Measurements from ENCODE around the gene DIP2B.
"Not testable (repeated sequence)": the region's sequence is repeated elsewhere in the genome, so short reads cannot be mapped to it uniquely, and the experiment has no call there.

DIP2B gene

GRCh38 chr12:50640321-50640939 is 135.6 kb downstream of the DIP2B start:
- DNase-seq, result no peak

DNA sequence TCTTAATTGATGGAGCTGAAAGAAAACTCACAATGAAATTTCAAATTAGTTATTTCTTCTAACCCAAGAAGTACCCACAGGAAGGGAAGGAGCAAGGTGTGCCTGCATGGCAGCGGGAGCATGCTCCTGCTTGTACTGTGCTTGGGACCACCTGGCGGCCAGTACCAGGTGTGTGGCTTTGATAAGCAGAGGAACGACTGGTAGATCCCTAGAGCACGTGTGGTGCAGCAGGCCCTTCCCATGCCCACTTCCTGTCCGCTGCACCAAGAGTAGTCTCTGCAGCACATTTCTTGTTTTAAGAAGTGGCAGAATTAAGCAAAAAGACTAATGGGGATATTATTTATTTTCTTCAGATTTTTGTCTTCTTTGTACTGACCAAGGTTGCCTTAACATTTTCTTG is 136.8 kb downstream of the DIP2B start:
- DNase-seq, result no peak

DNA sequence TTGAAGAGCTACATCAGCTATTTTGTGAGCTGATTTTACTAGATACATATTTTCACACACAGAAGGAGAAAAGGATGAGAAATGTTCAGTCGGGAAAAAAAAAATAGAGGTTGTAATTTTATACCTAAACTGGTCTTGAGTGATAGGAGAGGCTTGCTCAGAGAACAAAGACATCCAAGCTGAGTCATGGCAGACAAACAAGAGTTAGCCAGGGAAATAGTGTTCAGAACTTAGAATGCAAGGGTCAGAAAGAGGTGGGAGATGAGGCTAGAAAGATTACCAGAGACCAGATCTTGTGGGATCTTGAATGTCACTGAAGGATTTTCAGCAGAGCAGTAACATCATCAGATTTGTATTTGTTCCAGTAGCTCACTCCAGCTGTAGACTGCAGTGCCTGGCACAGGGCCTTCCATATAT is 137.3 kb downstream of the DIP2B start:
- no peak for DNase-seq

GRCh38 chr12:50642761-50643160 is 138.0 kb downstream of the DIP2B start:
- no peak for DNase-seq

DNA sequence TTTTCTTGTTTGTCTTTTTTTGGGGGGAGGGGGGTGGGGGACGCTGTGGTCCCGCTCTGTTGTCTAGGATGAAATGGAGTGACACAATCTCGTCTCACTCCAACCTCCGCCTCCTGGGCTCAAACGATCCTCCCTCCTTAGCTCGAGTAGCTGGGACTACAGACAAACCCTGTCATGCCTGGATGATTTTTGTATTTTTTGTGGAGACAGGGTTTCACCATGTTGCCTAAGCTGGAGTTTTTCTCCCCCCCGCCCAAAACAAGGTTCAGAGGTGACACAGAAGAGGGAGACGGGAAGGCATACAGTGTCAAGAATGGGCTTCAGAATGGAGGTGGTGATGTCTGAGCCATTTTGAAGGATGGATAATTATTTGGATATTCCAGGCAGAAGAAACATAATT is 142.2 kb downstream of the DIP2B start:
- DNase-seq, result no peak

DNA sequence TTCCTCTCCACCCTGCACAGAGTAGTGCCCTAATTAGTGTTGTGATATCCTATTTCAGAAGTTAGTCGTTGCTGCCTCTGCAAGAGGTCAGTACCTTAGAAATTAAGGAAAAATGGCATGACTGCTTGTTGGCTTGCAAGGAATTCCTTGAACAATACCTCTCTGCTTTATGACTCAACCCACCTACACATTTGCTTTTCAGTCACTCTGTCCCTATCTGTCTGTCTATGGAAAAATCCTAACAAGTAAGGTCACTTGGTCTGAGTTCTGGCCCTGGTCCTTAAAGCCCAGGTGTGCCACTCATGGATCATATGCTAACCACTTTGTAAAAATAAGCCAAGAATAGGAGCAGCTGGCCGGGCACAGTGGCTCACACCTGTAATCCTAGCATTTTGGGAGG is 142.7 kb downstream of the DIP2B start:
- DNase-seq, result no peak

DNA sequence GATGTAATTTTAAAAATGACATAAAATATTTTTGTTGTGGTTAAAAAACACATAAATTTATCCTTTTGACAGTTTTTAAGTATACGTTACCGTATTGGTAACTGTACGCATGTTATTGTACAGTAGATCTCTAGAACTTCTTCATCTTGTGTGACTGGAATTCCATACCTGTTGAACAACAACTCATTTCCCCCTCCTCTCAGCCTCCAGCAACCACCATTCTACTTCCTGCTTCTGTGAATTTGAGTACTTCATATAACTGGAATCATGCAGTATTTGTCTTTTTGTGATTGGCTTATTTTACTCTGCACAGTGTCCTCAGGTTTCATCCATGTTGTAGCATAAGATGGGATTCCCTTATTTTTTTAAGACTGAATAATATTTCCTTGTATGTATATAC is 145.5 kb downstream of the DIP2B start:
- no peak for DNase-seq

GRCh38 chr12:50655374-50655921 is 150.7 kb downstream of the DIP2B start:
- DNase-seq, result no peak

DNA sequence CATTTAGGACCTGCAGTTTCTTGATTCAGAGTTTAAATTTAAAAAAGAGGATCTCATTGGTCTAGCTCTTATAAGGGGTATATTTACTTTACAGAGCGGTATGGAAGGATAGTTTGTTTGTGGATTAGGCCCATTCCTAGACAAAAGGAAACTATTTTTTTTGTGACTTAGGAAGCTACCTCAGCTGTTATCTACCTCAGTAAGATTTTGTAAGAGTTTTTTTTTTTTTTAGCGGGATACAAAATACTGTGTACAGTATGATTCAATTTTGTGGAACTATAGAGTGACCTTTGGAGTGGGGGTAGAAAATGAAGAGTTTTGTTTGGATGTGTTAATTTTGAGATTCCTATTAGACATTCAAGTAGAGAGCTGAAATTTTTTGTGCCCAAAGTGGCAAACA is 154.5 kb downstream of the DIP2B start:
- DNase-seq, result no peak

- no peak for DNase-seq
Measured at GRCh38 chr12:50659690-50660424, 155.1 kb downstream of the DIP2B start.

DNA sequence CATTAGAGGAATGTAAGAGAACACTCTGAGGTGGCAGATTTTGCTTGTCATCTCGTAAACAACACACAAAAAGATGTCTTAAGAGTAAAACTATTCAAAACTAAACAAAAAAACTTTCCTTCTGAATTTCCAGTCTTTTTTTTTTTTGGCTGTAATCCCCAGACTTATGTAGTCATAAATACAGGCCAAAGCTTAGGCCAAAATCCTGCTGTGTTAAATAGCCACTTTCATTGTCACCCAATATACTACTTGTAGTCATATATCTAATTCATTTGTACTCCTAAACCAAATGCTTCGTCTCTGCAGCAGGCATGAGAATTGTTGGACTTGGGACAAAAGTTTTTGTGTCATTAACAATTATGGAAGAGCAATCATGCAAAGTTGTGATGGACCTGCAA is 155.6 kb downstream of the DIP2B start:
- DNase-seq, result no peak

DNA sequence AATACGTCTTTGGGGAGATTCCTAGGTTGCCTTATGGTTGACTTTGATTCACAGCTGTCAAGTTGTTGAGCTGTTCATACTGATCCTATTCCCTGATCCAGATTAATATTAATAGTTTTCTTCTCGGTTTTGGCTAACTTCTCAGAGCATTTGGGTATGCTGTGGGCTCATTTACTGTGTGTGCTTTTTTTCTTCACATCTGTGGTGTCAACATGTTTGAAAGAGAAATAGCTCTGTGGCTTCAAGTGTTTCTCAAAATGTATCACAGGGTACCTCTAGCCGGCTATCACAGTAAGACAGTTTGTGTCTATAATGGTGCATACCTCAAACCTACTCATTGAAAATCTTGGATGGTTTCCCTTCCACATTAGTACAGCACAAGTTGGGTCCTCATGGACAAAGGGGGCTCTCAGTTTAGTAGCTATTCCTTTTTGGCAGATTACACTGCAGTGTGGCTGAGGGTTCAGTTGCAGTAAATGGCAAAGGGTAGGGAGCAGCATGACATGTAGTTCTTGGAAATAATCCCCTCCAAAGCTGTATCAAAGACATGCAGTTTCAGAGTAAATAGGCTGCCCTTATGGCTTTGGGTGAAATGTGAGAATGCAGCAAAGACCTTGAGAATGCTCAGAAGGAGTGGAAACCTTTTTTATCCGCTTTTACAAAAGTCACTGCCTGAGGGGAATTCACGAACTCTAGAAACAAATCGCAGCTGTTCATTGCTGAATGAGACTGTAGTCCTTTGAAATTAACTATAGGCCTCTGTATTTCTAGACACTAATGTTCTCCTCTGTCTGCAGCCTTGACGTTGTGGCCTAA is 156.7 kb downstream of the DIP2B start:
- no peak for DNase-seq

DNA sequence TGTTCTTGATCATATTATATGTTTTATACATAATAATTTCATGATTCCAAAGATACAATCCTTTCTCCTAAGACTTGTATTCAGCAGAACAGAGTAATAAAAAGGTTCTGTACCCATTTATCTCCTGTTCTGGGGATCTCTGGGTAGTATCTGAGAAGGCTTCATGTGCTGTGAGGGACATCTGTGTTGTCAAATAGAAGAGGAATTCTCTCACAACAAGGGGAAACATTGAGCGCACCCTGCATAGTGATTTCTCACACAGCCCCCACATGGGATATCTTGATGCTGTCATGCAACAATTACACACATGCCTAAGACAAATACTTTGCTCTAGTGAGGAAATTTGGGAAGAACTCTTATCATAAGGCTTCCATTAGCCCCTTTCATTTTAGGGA is 157.3 kb downstream of the DIP2B start:
- DNase-seq, result no peak

GRCh38 chr12:50665170-50665569 is 160.4 kb downstream of the DIP2B start:
- no peak for DNase-seq

DNA sequence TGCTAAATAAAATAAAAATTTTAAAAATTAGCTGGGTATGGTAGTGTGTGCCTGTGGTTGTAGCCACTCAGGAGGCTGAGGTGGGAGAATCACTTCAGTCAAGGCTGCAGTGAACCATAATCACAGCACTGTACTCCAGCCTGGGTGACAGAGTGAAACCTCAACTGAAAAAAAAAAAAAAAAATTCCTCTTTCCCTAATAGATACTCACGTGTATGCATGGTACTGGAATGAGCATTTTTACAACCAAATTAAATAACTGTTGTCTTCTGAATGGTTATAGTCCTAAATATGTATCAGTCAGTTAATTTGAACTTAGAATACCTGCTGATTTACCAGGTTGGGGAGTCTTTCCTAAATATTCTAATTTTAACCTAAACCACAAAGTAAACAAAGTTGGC is 160.8 kb downstream of the DIP2B start:
- DNase-seq, result no peak

DNA sequence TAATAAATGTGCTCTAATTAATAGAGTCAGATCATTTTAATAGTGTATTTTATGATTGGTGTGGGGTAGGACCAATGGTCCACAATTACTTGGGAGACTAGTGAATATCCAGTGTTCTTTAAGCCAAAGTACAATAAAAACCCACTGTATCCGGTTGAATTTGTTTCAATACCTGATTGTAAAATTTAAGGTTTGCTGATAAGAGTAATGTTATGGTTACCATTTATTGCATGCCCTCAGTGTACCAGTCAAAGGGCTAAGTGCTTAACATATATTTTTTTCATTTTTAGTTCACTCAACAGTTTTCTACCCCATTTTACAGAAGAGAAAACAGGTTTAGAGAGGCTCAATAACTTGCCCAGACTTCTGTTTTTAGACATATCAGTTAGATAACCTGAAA is 161.2 kb downstream of the DIP2B start:
- DNase-seq, result no peak

DNA sequence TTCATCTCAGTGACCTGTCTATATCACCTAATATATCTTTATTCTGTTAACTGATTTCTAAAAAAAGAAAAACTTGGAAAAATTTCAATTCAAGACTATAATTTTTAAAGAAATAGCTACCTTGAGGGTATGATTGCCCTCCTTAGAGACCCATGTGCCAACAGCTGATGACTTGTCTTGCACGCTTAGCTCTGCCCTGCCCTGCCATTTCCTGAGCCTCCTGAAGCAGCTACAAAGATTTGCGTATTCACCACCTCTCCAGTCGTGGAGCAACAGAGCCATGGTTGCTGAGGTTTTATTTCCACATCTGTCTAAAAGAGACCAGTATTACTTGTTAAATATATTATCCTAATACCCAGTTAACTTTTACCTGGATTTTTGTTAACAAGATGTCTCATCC is 167.4 kb downstream of the DIP2B start:
- no peak for DNase-seq

GRCh38 chr12:50676756-50677155 is 172.0 kb downstream of the DIP2B start:
- no peak for DNase-seq

- DNase-seq, result no peak
Measured at GRCh38 chr12:50677858-50678257, 173.1 kb downstream of the DIP2B start.

DNA sequence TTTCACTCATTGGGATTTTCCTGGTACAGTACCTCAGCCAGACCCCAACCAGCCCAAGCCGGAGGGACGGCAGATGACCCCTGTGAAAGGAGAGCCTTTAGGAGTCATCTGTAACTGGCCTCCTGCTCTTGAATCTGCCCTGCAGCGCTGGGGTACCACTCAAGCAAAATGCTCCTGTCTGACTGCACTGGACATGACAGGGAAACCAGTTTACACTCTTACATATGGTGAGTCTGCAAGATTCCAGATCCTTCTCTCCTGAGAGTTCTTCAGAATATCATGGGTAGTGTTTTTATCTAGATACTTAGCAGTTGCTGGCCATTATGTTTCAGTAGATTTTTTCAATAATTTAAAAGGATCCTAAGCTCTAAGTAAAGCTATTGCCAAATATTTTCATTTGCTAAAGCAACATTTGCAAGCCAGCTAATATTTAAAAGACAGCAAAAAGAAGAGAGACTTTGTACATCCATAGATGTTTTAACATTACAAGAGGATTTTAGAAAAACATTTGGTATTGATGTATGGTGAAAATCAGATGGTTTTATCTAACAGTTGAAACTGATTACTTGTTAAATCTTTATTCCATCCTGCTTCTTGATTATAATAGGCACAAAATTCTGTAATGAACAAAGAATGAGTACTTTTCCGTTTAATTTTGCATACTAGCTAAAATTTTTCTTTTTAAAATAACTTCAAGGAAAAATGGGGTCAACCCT is 174.0 kb downstream of the DIP2B start:
- DNase-seq, result no peak

- DNase-seq, result no peak
Measured at GRCh38 chr12:50679612-50680011, 174.8 kb downstream of the DIP2B start.

DNA sequence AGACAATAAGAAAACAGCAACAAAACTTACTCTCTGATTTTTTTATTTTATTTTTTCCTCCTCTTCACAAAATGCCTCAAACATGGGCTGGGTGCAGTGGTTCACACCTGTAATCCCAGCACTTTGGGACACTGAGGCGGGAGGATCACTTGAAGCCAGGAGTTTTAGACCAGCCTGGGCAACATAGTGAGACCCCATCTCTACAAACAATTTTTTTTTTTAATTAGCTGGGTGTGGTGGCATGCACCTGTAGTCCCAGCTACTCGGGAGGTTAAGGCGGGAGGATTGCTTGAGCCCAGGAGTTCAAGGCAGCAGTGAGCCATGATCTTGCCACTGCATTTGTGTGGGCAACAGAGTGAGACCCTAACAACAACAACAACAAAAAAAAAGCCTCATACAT is 176.3 kb downstream of the DIP2B start:
- not testable (repeated sequence) for DNase-seq

- no peak for DNase-seq
Measured at GRCh38 chr12:50685641-50686040, 180.9 kb downstream of the DIP2B start.

All from CD4-positive, alpha-beta T cell treated with Interleukin-1 beta for 1 hour (primary cell).